ENCODE measurements around the gene TRPV4. TPM values are rescaled to one million over a fixed set of nuclear protein-coding genes. Genes with fewer than 3 reads are reported as not detected.

TRPV4 gene
- polyA plus RNA-seq, 1 of the 3 experiments (the other 2 are of a cell fraction): 5.2 TPM

DNA sequence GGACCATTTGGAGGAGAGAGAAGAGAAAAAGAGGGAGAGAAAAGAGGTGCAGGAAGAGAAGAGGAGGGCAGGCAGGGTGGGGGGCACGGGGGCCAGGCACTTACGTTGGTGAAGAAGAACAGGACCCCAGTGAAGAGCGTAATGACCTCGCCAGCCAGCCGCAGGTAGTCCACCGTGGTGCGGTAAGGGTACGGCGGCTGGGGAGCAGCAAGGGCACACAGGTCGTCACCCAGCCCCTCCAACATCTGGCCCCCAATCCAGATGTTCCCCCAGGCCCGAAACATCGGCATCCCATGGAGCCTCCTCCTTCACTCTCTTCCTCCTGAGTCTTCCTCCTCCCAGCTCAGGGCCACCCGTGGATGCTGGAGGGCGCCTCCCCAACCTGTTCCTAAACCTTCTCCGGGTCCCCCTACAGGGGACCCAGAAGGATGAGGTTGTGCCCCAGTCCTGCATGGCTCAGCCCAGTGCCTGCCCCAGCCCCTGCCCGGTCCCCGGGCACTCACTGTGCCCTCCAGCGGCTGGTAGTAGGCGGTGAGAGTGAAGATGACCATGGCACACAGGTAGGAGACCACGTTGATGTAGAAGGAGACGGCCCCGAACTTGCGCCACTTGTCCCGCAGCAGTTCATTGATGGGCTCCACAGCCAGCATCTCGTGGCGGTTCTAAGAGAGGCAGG, 39.2 kb downstream of the TRPV4 start:
- H3K4me3 ChIP-seq (ENCODE audit: low read depth in 2 of 2, low read length in 1 of 2): no peak overlapping the region
- peaks cover 9% of the 10 kb centered on the region for H3F3A ChIP-seq (replicated peaks; ENCODE audit: insufficient read depth)
- H3K9me2 ChIP-seq: no peaks in the 10 kb centered on the region
- CTCF ChIA-PET: interaction anchor here (1.9 to 2.5 kb wide), 2 partner anchors 11 to 18 kb away, joined by 5 to 11 read pairs; no protein-coding TSS in a partner anchor
- no peaks in the 10 kb centered on the region for H3K36me3 ChIP-seq (replicated peaks in 1 of 2; ENCODE audit: control insufficient read depth in 1 of 2, insufficient read depth in 2 of 2, low read length in 1 of 2)
- no peaks in the 10 kb centered on the region for H3K27me3 ChIP-seq (ENCODE audit: insufficient read depth)
- no peak overlapping the region for H3K4me2 ChIP-seq
- no peaks in the 10 kb centered on the region for H4K20me1 ChIP-seq (ENCODE audit: insufficient read depth)
- no peak overlapping the region for H2AFZ ChIP-seq (ENCODE audit: low read depth)
- POLR2A ChIA-PET: no interaction called here
- H3K27ac ChIP-seq (ENCODE audit: low read depth in 2 of 2, low read length in 1 of 2): no peak overlapping the region
- H3K79me2 ChIP-seq (ENCODE audit: insufficient read depth): no peaks in the 10 kb centered on the region
- H3K4me1 ChIP-seq (ENCODE audit: control insufficient read depth in 1 of 2, insufficient read depth in 2 of 2, low read depth in 1 of 2, low read length in 1 of 2): no peaks in the 10 kb centered on the region
- no peak overlapping the region for H3K9ac ChIP-seq
- TF ChIP-seq ELF1 (IDR thresholded peaks at IDR 0.05) (no peak), NFIC (IDR thresholded peaks at IDR 0.05; ENCODE audit: borderline replicate concordance) (no peak), MEF2A (IDR thresholded peaks at IDR 0.05; ENCODE audit: borderline replicate concordance, low read depth) (no peak), SIN3A (IDR thresholded peaks at IDR 0.05; ENCODE audit: borderline replicate concordance, low read depth, low read length) (no peak), YY1 (IDR thresholded peaks at IDR 0.05; ENCODE audit: low read depth) (no peak), FOSL2 (IDR thresholded peaks at IDR 0.05; ENCODE audit: borderline replicate concordance, low read depth) (no peak), MXI1 (IDR thresholded peaks at IDR 0.05; ENCODE audit: low read depth, low read length) (no peak), POLR2AphosphoS5 (IDR thresholded peaks at IDR 0.05; ENCODE audit: low read depth, low read length) (no peak)
- TF ChIP-seq, protein P1, sequence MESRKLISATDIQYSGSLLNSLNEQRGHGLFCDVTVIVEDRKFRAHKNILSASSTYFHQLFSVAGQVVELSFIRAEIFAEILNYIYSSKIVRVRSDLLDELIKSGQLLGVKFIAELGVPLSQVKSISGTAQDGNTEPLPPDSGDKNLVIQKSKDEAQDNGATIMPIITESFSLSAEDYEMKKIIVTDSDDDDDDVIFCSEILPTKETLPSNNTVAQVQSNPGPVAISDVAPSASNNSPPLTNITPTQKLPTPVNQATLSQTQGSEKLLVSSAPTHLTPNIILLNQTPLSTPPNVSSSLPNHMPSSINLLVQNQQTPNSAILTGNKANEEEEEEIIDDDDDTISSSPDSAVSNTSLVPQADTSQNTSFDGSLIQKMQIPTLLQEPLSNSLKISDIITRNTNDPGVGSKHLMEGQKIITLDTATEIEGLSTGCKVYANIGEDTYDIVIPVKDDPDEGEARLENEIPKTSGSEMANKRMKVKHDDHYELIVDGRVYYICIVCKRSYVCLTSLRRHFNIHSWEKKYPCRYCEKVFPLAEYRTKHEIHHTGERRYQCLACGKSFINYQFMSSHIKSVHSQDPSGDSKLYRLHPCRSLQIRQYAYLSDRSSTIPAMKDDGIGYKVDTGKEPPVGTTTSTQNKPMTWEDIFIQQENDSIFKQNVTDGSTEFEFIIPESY (IDR thresholded peaks at IDR 0.05; ENCODE audit: borderline replicate concordance, low read depth): no peak
- TF ChIP-seq, protein P2, sequence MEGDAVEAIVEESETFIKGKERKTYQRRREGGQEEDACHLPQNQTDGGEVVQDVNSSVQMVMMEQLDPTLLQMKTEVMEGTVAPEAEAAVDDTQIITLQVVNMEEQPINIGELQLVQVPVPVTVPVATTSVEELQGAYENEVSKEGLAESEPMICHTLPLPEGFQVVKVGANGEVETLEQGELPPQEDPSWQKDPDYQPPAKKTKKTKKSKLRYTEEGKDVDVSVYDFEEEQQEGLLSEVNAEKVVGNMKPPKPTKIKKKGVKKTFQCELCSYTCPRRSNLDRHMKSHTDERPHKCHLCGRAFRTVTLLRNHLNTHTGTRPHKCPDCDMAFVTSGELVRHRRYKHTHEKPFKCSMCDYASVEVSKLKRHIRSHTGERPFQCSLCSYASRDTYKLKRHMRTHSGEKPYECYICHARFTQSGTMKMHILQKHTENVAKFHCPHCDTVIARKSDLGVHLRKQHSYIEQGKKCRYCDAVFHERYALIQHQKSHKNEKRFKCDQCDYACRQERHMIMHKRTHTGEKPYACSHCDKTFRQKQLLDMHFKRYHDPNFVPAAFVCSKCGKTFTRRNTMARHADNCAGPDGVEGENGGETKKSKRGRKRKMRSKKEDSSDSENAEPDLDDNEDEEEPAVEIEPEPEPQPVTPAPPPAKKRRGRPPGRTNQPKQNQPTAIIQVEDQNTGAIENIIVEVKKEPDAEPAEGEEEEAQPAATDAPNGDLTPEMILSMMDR (IDR thresholded peaks at IDR 0.05): no peak
- TF ChIP-seq, protein P3, sequence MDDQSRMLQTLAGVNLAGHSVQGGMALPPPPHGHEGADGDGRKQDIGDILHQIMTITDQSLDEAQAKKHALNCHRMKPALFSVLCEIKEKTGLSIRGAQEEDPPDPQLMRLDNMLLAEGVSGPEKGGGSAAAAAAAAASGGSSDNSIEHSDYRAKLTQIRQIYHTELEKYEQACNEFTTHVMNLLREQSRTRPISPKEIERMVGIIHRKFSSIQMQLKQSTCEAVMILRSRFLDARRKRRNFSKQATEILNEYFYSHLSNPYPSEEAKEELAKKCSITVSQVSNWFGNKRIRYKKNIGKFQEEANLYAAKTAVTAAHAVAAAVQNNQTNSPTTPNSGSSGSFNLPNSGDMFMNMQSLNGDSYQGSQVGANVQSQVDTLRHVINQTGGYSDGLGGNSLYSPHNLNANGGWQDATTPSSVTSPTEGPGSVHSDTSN (IDR thresholded peaks at IDR 0.05): no peak
- no peaks in the 10 kb centered on the region for H3K9me3 ChIP-seq
- 74% methylated on average over 19 of the region's 26 CpGs for WGBS (ENCODE audit: low lambda C conversion rate)
- DNase-seq: no peak

DNA sequence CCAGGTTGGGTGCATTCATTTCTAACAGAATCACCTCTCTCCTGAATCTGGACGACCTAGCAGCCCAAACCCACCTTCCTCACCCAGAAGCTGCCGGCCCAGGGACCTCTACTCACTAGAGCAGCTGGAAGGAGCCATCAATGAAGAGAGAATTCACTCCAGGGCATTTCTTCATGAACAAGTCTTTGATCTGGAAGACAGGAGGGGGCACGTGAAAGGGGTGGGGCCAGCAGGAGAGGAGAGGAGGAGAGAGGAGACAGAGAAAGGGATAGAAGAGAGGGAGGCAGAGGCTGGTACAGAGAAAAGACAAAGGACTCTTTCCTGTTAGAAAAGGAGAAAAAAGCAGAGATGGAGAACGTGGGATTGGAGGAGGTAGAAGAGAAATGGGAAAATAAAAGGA, 39.8 kb downstream of the TRPV4 start:
- no peak overlapping the region for H3K4me2 ChIP-seq
- ChIA-PET CTCF (interaction anchor here (2.5 kb wide), 1 partner anchor 12 kb away, joined by 11 read pairs; no protein-coding TSS in a partner anchor), POLR2A (no interaction called here)
- H3K36me3 ChIP-seq (replicated peaks in 1 of 2; ENCODE audit: control insufficient read depth in 1 of 2, insufficient read depth in 2 of 2, low read length in 1 of 2): no peaks in the 10 kb centered on the region
- no peaks in the 10 kb centered on the region for H3K27me3 ChIP-seq (ENCODE audit: insufficient read depth)
- no peaks in the 10 kb centered on the region for H3K9me3 ChIP-seq
- H3K4me1 ChIP-seq (ENCODE audit: control insufficient read depth in 1 of 2, insufficient read depth in 2 of 2, low read depth in 1 of 2, low read length in 1 of 2): no peaks in the 10 kb centered on the region
- whole genome bisulfite sequencing (ENCODE audit: low lambda C conversion rate): 32% methylated on average over 4 of the region's 4 CpGs
- H3K9ac ChIP-seq: no peak overlapping the region
- no peak overlapping the region for H3K4me3 ChIP-seq (ENCODE audit: low read depth in 2 of 2, low read length in 1 of 2)
- no peaks in the 10 kb centered on the region for H4K20me1 ChIP-seq (ENCODE audit: insufficient read depth)
- H3K79me2 ChIP-seq (ENCODE audit: insufficient read depth): no peaks in the 10 kb centered on the region
- peaks cover 9% of the 10 kb centered on the region for H3F3A ChIP-seq (replicated peaks; ENCODE audit: insufficient read depth)
- no peak overlapping the region for H2AFZ ChIP-seq (ENCODE audit: low read depth)
- no peaks in the 10 kb centered on the region for H3K9me2 ChIP-seq
- DNase-seq: no peak
- H3K27ac ChIP-seq (ENCODE audit: low read depth in 2 of 2, low read length in 1 of 2): no peak overlapping the region
- TF ChIP-seq, protein P4, sequence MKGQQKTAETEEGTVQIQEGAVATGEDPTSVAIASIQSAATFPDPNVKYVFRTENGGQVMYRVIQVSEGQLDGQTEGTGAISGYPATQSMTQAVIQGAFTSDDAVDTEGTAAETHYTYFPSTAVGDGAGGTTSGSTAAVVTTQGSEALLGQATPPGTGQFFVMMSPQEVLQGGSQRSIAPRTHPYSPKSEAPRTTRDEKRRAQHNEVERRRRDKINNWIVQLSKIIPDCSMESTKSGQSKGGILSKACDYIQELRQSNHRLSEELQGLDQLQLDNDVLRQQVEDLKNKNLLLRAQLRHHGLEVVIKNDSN (IDR thresholded peaks at IDR 0.05; ENCODE audit: borderline replicate concordance, low read depth): no peak
- no peak for TF ChIP-seq GABPA (IDR thresholded peaks at IDR 0.05; ENCODE audit: low read depth)
- TF ChIP-seq EP300 (IDR thresholded peaks at IDR 0.05; ENCODE audit: borderline replicate concordance in 1 of 2, low read depth in 1 of 2, low read length in 1 of 2): no peak
- TF ChIP-seq, protein P5, sequence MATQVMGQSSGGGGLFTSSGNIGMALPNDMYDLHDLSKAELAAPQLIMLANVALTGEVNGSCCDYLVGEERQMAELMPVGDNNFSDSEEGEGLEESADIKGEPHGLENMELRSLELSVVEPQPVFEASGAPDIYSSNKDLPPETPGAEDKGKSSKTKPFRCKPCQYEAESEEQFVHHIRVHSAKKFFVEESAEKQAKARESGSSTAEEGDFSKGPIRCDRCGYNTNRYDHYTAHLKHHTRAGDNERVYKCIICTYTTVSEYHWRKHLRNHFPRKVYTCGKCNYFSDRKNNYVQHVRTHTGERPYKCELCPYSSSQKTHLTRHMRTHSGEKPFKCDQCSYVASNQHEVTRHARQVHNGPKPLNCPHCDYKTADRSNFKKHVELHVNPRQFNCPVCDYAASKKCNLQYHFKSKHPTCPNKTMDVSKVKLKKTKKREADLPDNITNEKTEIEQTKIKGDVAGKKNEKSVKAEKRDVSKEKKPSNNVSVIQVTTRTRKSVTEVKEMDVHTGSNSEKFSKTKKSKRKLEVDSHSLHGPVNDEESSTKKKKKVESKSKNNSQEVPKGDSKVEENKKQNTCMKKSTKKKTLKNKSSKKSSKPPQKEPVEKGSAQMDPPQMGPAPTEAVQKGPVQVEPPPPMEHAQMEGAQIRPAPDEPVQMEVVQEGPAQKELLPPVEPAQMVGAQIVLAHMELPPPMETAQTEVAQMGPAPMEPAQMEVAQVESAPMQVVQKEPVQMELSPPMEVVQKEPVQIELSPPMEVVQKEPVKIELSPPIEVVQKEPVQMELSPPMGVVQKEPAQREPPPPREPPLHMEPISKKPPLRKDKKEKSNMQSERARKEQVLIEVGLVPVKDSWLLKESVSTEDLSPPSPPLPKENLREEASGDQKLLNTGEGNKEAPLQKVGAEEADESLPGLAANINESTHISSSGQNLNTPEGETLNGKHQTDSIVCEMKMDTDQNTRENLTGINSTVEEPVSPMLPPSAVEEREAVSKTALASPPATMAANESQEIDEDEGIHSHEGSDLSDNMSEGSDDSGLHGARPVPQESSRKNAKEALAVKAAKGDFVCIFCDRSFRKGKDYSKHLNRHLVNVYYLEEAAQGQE (IDR thresholded peaks at IDR 0.05; ENCODE audit: low read depth, low read length): no peak
- no peak for TF ChIP-seq FOXM1 (IDR thresholded peaks at IDR 0.05; ENCODE audit: low read depth)
- no peak for TF ChIP-seq FOSL2 (IDR thresholded peaks at IDR 0.05; ENCODE audit: borderline replicate concordance, low read depth)
- TF ChIP-seq, protein P6, sequence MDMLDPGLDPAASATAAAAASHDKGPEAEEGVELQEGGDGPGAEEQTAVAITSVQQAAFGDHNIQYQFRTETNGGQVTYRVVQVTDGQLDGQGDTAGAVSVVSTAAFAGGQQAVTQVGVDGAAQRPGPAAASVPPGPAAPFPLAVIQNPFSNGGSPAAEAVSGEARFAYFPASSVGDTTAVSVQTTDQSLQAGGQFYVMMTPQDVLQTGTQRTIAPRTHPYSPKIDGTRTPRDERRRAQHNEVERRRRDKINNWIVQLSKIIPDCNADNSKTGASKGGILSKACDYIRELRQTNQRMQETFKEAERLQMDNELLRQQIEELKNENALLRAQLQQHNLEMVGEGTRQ (IDR thresholded peaks at IDR 0.05; ENCODE audit: borderline replicate concordance, low read depth, low read length): no peak
